Activated CD4-positive, alpha-beta T cell treated with anti-CD3 and anti-CD28 coated beads, Interleukin-2, amount 50 U/mL, for 48 hours (primary cell): ENCODE measurements around the gene AWAT2.
A peak's percentile ranks its signal among the peaks of the same experiment; 100 is the strongest.

ENCODE experiments used
- DNase-seq, 2 experiments: peaks; one replicate each; pipeline ENCODE4 v3.0.0-alpha.2; 2020

AWAT2 gene, protein sequence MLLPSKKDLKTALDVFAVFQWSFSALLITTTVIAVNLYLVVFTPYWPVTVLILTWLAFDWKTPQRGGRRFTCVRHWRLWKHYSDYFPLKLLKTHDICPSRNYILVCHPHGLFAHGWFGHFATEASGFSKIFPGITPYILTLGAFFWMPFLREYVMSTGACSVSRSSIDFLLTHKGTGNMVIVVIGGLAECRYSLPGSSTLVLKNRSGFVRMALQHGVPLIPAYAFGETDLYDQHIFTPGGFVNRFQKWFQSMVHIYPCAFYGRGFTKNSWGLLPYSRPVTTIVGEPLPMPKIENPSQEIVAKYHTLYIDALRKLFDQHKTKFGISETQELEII

DNA sequence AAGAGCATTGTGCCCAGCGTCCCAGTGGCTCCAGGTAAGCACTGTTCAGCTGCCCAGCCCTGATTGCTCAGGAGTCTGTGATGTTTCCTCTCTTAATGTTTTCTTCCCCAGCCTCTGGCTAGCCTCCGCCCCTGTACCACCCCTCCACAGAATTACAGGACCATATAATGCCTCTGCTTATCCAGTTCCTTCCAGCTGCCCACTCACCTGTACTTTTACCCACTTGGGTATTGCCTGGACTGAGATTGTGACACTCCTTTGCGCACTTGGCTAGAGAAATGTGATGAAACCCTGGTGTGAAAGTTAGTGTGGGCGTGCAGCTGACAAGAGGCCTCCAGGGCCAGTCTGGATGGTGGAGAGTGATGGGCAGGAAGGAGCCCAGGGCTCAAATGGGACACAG, at the start of gene AWAT2:
TSS of gene AWAT2 (minus strand) at position 14 of the 400 bp plus-strand sequence. CDS start at position 8, 6 bp downstream.
- no peak for DNase-seq

DNA sequence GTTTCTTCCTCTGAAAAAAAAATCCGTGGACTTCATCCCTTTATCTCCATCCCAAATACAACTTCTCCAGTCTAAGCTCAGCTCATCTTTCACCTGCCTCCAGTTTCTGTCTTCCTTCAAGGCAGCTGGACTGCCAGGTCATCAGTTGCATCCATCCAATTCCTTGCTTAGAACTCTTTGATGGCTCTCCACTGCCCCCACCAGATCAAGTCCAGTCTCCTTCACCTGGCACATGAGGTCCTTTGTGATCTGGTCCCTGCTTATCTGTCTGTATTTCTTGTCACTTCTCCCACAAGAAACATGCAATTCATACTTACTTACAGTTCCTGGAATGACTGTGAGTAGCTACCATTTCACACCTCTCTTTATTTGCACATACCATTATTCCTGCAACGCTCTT, 46.3 kb upstream of the AWAT2 start:
- DNase-seq = peak in 1 of 2 experiments; percentile 3

DNA sequence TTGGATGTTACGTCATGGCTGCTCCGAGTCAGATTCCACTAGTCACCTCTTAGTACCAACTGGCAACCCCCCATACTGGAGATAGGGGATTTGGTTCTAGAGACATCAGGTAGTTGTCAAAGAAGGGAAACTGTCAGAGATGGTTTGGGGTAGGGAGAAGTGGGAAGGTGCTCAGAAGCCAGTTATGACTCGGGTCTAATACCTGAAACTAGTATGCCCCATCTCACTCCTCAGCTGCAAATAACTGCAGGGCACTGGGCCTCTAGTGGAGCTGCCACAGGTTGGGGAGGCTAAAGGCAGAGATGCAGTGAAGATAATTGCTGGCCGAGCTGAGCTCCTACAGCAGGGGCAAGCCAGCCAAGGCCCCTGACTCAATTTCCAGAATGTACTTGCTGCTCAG, 42.5 kb upstream of the AWAT2 start:
- no peak for DNase-seq

DNA sequence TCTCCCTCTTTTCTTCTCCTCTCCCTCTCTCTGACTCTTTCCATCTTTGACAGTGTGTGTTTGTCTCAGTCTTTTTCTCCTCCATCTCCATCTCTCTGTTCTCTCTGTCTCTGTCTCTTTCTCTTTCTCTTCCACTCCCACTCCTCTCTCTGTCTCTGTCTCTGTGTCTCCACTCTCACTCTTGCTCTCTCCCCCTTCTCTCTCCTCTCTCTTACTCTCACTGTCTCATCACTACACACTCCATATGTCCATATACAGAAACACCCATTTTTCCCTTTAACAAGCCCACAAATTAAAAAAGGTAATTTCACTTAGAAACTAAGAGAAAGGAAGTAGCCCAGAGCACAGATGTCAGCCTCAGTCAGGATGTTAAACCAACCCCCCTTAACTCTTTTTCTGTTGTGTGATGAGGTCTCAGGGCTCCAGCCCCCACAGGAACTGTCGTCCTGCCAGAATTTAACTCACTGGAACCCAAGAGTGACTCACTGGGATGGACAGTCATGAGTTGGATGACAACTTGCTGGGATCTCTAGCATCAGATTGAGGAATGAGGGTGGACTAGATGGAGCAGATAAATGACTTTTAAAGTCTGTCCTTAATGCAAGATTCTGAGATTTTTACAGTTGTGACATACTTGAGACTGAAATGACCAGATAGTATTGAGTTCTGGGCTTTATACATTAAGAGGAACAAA, 40.0 kb upstream of the AWAT2 start:
- DNase-seq = no peak

DNA sequence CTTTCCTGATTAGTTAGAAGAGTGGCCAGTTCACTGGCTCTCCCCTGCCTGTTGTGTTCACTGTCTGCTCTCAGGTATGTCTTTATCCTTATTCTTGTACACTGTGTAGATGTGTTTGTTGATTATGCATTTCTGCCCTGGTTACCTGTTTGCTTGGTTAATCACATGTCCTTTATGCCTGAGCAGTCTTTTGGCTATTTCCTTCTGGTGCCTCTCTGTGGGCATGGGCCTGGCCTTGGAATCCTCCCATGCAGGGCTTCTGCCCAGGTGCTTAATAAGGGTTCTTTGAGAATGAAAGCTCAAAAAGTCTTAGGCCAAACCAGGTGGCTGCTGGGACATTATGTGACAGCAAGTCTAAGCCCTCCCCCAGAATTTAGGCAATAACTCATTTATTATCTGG, 39.0 kb upstream of the AWAT2 start:
- no peak for DNase-seq

DNA sequence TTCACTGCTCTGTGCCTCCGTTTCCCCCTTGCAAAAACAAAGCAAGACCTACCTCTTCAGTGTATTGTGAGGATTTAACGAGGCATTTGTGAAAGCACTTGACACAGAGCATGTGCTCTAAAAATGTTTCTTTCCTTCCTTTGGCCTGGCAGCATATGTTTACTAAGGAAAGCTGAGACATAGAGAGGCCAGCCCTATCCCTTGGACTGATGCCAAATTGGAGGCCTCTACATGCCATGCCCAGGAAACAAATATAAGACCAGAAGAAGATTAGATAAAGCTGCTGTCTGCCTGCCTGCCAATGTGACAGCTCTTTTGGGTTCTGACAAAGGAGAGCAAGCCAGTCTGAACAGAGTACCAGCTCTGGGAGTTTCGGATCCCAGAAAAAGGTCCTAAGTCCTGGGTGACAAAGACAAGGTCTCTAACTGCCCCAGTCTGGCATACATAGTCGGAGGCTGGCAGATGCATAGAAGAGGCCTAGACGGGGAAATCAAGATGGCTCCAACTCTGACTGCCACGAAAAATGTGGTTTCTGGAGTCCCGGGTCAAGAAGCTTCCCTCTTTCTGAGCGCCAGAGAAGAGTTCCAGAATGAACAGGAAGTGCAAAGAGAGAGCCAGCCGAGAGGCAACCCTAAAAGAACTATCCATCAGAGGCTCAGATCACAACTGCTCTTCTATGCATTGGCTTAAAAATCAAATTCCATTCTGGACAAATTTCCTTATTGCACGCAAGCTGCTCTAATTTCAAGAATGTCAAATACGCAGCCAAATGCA, 38.3 kb upstream of the AWAT2 start:
- no peak for DNase-seq

DNA sequence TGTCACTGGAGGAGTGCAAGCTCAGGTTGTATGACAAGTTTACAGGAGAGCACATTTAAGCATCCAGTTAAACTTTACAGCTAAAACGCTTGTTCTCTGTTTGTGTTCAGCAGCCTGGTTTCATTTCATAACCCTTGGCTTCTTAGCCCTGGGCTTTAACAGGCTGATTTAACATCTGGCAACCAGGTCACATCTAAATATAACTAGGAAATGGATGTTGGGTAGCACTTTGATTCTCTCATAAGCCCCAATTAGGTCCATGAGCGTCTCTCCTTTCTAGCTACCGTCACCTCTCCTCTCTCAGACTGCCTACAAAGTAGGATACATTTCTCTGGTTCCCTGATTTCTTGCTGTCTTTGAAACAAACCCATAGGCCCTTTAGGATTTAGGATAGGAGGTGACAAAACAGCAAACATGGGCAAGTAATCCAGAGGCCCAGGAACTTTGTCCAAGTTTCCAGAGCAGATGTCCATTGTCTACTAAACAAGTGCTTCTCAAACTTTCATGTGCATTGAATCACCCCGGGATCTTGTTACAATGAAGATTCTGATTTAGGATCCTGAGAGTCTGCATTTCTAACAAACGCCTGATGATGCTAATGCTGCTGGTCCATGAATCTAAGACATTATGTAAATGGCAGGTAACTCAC, 35.0 kb upstream of the AWAT2 start:
- no peak for DNase-seq

DNA sequence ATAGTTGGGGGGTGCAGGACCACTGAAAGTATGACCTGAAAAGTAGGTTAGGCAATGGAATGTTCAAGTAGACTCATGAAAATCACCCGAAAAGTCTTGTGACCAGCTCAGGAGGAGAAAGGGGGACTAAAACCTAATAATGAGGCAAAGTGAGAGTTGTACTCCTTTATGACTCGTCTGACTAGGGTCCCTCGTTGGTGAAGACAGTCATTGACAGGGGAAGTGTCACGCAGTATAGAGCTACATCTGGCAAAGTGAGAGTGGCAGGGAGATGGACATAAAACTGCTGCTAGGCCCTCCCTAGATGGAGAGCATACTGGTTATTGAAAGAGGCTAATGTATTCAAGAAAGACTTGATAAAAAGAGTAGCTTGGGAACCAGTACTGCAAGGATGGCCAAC, 33.0 kb upstream of the AWAT2 start:
- no peak for DNase-seq

DNA sequence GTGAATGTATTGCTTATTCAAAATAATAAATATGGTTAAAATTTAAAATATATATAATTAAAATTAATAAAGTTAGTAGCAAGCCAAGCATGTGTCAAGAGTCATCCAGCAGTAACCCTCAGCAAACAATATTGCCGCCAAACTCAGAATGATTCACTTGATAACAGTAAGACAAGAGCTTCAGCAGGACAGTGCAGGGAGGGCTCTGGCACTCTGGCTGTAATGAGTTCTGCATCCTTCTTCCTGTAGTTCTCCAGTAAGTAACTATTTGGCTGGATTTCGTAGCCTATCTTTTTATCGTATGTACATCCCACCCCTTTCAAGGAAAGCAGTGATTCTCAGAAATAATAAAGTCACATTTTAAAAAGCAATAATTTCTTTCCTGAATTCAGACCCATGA, 30.1 kb upstream of the AWAT2 start:
- no peak for DNase-seq

DNA sequence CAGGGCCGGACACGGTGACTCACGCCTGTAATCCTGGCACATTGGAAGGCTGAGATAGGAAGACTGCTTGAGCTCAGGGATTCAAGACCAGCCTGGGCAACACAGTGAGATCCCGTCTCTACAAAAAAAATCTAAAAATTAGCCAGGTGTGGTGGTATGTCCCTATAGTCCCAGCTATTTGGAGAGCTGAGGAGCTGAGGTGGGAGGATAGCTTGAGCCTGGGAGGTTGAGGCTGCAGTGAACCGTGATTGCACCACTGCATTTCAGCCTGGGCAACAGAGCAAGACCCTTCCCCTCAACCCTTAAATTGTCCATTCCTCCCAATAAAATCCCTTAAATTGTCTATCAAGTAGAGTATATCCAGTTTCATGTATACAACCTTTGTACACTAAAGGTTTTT, 29.6 kb upstream of the AWAT2 start:
- no peak for DNase-seq

DNA sequence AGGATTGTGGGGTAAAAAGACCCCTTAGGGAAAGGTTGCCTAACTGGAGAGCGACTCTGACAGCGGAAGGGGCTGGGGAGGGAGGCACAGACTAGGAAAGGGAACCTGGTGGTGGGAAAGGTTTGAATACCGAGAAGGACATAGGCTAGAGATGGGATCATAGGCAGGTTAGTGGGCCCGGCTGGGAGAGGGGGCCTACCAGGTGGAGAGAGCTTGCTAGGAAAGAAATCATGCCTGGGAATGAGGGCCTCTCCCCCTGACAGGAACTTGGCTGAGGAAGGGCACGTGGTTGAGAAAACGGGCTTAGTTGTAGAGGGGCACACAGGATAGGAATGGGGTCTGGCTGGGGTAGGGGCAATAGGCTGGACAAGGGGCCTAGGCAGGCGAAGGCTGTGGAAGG, 16.9 kb upstream of the AWAT2 start:
- DNase-seq = no peak

DNA sequence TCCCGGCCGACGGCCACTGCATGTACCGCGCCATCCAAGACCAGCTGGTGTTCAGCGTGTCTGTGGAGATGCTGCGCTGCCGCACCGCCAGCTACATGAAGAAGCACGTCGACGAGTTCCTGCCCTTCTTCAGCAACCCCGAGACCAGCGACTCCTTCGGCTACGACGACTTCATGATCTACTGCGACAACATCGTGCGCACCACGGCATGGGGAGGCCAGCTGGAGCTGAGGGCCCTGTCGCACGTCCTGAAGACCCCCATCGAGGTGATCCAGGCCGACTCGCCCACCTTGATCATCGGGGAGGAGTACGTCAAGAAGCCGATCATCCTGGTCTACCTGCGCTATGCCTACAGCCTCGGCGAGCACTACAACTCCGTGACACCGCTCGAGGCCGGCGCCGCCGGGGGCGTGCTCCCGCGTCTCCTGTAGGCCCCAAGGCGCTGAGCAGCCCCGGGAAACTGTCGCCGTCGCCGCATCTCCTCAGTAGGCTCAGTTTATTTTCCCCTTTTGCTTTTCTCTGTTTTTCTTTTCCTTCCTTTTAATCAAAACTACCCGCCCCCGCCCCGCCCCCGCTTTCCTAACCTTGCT, 13.3 kb upstream of the AWAT2 start:
- no peak for DNase-seq

DNA sequence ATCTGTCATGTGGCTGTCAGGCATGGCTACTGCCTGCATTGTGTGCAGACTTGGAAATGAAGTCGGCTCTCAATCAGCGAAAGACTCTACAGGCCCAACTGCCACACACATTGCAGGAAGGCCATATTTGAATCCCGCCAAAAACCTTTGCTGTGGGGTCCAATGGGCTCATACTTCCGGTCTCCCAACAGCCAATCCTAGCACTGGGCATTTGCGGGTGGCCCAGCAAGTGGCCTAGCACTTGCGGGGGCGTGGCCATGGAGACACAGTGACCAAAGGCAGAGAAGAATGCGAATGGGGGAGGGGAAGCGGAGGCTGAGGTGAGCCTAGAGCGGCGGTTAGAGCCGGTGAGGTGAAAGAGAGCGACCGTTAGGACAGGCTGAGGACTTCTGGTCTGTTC, 12.3 kb upstream of the AWAT2 start, which contains the start of gene OTUD6A:
TSS of gene OTUD6A (plus strand) at position 382 of the 400 bp plus-strand sequence. CDS start 68 bp downstream, outside the sequence.
- DNase-seq = no peak

DNA sequence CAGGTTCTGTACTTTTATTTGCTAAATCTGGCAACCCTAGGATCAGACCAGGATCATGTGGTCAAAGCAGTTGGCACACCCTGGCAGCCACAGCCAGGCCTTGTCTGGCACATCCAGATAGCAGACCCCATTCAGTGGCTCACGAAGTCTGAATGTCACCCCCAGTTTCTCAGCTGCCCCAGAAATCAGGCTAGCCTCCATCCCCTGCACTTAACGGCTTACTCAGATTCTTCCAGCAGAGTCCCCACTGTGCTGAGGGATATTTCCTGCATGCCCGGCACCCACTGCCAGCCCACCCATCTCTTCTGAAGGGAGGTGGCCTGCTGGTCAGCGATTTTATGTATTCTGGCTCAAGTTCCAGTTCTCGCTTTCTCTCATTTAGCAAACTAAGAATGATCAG, 4.7 kb upstream of the AWAT2 start:
- DNase-seq = no peak

DNA sequence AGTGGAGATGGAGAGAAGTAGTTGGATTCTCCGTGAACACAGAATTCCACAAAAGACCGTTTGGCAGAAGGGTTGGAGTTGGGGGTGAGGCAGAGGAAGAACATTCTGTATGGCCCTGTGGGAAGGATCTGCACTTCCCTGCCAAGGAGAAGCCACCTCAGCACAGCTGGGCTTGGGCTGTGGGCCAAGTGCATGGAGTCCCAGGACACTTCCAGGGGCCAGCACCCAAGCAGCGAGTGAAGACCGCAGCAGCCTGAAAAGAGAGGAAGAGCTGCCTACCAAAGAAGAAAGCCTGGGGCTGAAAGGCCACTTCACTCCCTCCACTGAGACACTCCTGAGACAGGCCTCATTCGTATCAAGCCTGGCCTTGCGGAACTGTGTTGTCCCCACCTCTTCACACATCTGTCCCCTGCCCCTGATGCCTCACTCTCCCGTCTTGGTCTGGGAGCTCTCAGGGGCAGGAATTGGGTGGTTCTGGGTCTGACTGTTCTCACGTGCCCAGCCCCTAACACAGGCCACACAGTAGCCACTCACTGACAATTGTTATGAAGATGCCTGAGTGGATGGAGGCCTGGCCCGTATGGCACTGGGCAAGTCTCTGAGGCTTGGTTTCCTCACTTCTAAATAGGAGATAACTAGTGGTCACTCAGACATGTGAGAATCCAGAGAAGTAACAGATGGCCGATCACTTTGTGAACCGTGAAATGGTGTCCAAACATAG, 3.3 kb upstream of the AWAT2 start:
- DNase-seq = no peak

DNA sequence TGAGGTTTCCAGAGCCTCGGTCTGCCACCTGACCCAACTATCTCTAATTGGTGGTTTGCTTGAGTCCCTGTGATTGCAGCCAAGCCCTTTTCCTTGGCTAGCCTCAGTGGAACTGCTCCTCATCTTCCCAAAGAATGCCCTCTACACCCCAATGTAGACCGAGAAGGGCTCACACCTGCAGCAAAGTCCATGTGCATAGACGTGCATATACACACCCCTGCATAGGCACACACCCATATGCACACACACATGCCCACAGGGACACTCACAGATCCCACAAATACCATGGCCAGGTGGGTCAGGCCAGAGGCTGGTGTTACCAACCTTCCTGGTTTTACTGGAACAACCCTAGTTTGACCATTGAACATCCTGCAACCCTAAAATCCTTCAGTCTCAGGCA, 332 bp downstream of the AWAT2 start:
- DNase-seq = no peak

DNA sequence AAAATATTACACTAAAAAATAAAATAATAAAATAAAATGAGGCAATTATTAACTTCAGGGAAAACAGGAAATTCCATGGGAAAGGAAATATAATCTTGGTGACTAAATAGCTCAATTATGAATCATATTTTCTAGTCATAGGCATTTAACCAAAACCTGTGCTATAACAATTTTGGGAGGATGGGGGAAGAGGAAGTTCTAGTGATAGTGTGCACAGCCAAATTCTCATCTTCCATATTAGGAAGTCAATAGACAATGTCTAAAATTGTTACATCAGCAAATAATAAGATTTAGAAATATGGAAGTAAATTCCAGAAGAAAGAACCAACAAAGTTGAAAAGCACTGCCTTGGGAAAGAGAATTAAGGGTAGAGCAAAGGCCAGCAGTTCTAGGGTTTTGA, 2.8 kb downstream of the AWAT2 start:
- no peak for DNase-seq

DNA sequence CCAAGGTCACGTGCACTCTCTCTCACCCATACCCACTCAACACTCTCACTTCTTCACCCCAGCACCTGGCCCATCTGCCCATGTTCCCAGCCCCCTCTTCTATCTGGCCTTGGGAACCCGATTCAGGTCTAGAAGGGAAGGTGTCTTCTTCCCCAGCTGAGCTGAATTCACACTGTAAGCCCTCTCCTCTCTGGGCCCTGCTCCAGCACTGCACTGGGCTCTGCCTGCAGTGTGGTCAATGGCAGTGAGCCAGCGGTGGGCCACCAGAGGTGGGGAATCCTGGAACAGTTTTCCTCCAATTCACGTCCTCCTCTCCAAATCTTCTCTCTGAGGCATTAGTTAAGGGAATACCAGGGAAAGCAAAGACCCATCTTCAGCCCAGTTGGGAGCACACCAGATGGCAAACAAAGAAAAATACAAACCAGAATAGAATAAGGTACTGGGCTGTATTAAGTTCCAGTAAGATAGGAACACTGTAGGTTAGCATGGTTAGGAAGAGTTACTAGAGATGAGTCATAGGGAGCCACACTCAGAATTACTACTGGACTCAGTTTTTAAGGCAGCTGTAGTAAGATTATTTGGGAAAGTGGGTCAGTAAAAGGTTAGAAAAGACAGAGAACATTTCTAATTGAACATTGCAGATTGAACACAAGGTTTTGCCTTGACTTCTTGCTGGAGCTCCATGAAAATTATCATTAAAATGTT, 5.0 kb downstream of the AWAT2 start:
- no peak for DNase-seq

DNA sequence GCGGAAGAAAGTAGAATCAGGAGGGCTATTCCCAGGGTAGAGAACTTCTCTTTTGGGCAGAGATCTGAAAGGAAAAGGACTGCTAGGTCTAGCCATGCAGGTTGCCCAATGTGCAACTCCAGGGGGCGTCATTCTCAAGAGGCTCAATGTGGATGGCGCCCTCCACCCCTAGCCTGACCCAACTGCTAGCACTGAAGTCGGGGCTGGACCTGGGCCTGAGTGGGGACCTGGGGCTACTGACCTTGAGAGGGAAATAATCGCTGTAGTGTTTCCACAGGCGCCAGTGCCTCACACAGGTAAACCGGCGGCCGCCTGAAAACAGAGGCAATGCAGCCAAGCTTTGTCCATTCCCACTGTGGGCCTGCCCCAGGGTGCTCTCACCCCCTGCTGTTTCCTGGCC, 6.1 kb downstream of the AWAT2 start:
- no peak for DNase-seq

DNA sequence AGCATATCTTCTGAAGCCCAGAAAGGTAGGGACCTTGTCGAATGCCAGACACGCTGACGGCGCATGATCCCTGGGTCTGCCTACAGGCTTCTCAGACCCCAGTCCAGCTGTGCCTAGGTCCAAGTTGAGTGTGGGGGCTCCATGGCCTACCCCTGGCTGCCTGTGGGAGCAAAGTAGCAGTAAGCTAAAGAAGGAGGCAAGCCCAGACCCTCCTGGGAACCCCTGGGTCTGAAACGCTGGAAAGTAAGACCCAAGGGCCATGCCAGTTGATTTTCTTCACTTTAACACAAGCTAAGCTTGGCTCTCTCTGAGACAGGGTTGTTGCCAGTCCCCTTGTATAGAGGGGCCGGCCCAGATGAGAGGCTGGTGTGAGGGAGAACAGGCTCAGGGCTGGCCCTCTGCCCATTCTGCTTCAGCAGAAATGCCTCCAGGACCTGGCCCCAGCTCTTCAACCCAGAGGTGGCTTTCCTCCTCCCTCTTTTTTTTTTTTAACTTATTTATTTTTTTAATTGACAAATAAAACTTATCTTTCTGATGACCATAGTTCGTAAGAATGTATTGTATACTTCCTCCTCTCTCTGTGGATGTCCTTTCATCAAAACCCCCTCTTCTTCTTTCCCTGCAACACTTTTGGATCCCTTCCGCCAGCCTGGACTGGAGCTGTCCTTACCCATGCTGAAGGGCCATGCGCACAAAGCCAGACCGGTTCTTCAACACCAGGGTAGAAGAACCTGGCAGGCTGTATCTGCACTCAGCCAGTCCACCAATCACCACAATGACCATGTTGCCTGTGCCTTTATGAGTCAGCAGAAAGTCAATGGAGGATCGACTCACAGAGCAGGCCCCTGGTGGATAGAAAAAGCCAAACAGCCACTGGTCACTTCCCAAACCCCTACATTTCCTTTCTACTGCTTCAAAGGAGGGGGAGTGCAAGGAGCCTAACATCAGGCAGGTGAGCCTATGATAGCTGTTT, 7.1 kb downstream of the AWAT2 start:
- DNase-seq = no peak
